ENCODE results near the gene CDC42. TPM values are rescaled to one million over a fixed set of nuclear protein-coding genes. Genes with fewer than 3 reads are reported as not detected.
A peak's percentile ranks its signal among the peaks of the same experiment; 100 is the strongest.
"Not testable (repeated sequence)": the region's sequence is repeated elsewhere in the genome, so short reads cannot be mapped to it uniquely, and the experiment has no call there.

Gene CDC42
- total and polyA plus RNA-seq, 7 experiments from 2014 or later: 186 to 427 (median 305) TPM

DNA sequence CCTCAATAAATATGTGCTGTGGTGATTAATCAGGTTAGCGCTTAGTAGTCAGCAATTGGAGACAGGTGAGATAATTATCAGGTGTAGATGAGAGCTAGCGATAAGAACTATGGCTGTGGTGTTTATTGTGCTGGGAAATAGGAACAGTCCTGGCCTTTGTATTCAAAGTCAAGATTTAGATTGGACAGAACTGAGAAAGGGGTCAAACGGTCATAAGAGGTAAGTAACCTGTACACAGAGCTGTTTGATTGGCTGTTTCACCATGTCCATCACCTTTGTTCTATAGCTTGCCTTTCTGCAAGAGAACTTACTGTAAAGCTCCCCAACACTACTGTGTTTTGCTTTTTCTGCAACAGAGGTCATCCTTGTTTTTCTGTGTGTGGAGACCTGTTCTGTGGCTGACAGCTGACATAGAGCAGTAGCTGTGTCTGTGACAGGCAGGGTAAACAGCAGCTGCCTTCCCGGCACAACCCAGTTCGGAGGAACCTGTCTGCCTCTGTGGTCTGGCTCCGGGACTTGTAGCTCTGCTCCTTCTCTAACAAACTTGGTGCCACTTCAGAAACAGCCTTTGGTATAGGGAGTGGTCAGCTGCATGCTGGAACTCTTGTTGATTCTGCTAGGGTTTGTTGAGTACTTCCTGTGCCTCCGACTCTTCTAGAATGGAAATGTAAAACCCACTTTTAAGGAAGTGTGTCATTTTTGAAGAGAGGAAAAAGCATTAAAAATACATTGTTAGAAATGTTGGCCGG lies 21.1 kb upstream of the CDC42 start:
- peak; percentile 91 for ATAC-seq

DNA sequence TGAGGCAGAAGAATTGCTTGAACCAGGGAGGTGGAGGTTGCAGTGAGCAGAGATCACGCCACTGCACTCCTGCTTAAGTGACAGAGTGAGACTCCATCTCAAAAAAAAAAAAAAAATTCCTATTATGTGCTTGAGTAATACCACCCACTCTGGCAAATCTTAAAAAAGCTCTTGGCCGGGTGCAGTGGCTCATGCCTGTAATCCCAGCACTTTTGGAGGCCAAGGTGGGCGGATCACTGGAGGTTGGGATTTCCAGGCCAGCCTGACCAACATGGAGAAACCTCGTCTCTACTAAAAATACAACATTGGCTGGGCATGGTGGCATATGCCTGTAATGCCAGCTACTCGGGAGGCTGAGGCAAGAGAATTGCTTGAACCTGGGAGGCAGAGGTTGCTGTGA lies 17.7 kb upstream of the CDC42 start:
- H3K4me3 Mint-ChIP-seq; H3K27me3 ChIP-seq (ENCODE audit: control insufficient read depth in 2 of 2, insufficient read depth in 2 of 2, low read length in 2 of 2); H3K36me3 ChIP-seq (ENCODE audit: control insufficient read depth in 2 of 3, insufficient read depth in 3 of 3, low read length in 3 of 3); ATAC-seq; intact Hi-C loops (cut with micrococcal nuclease); H3K27me3 Mint-ChIP-seq; H3K9me3 ChIP-seq (ENCODE audit: control insufficient read depth in 2 of 3, low read length in 3 of 3); H3K36me3 Mint-ChIP-seq; H3K4me3 ChIP-seq (ENCODE audit: low read length); H3K9me3 Mint-ChIP-seq; H3K27ac ChIP-seq (ENCODE audit: low read depth, low read length); DNase-seq: not testable (repeated sequence)
- H3K27ac Mint-ChIP-seq: peak overlapping the region in 2 of 9 donors; percentile 16 to 28
- peaks cover 27 to 75% (median 53%) of the 10 kb centered on the region in 7 donors for H3K4me1 Mint-ChIP-seq
- POLR2A ChIA-PET: interaction anchor here (0.8 to 25.0 kb wide), 4 partner anchors 7 to 252 kb away, joined by 3 to 774 read pairs (median 158); partner anchors contain the start of genes CDC42 and USP48
- peaks cover 10 to 53% of the 10 kb centered on the region in 2 donors for H3K4me1 ChIP-seq (ENCODE audit: control insufficient read depth in 2 of 2, insufficient read depth in 2 of 2, low read length in 2 of 2)
- CTCF ChIA-PET: interaction anchor here (1.7 kb wide), 1 partner anchor 9 kb away, joined by 4 read pairs; no protein-coding TSS in a partner anchor

More for the DNA sequence above, 21.1 kb upstream of the CDC42 start:
- H3K4me3 Mint-ChIP-seq: peak overlapping the region; percentile 48 to 85 (median 78)
- peaks cover 28 to 75% (median 56%) of the 10 kb centered on the region in 7 donors for H3K4me1 Mint-ChIP-seq
- intact Hi-C loops (cut with micrococcal nuclease): loop anchor here (1.0 kb wide), 1 partner anchor 8 kb away; no protein-coding TSS in a partner anchor
- no peaks in the 10 kb centered on the region for H3K27me3 Mint-ChIP-seq
- ChIA-PET POLR2A (interaction anchor here (0.9 to 25.0 kb wide), 7 partner anchors 8 to 74 kb away, joined by 3 to 774 read pairs (median 4); partner anchors contain the start of gene CDC42), CTCF (interaction anchor here (0.8 to 2.0 kb wide), 6 partner anchors 8 to 29 kb away, joined by 3 to 8 read pairs (median 4); partner anchors contain the start of gene CDC42)
- Histone ChIP-seq H3K9me3 (ENCODE audit: control insufficient read depth in 2 of 3, low read length in 3 of 3) (no peaks in the 10 kb centered on the region), H3K4me3 (ENCODE audit: low read length) (peak overlapping the region; percentile 12), H3K4me1 (ENCODE audit: control insufficient read depth in 2 of 2, insufficient read depth in 2 of 2, low read length in 2 of 2) (peaks cover 6 to 32% of the 10 kb centered on the region in 2 donors), H3K27me3 (ENCODE audit: control insufficient read depth in 2 of 2, insufficient read depth in 2 of 2, low read length in 2 of 2) (no peaks in the 10 kb centered on the region), H3K36me3 (ENCODE audit: control insufficient read depth in 2 of 3, insufficient read depth in 3 of 3, low read length in 3 of 3) (no peaks in the 10 kb centered on the region), H3K27ac (ENCODE audit: low read depth, low read length) (peak overlapping the region; percentile 71)
- peaks cover 0 to 1% (median 0%) of the 10 kb centered on the region in 11 donors for H3K9me3 Mint-ChIP-seq
- H3K27ac Mint-ChIP-seq: peak overlapping the region; percentile 63 to 97 (median 92)
- peak; percentile 18 to 74 (median 57) for DNase-seq
- peaks cover 0 to 9% (median 6%) of the 10 kb centered on the region in 5 donors for H3K36me3 Mint-ChIP-seq

DNA sequence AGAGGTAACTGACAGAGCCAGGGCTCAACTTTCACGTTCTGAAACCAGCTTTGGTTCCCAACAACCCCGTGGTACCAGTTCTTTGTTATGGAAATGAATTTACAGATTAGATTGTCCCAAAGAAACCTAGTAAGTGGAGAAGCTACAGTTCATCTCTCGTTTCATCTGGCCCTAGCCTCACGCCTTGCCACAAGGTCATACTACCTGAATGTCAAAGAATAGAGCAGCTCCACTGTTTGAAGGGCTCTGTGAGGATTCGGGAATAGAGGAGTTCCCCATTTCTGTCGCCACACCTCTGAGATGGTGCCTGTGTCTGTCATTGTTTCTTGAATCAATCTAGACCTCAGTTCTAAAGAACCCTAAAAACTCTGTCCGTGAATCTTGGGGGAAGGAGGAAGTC lies 15.0 kb upstream of the CDC42 start:
- no peaks in the 10 kb centered on the region for H3K9me3 Mint-ChIP-seq
- H3K27ac Mint-ChIP-seq: peak overlapping the region; percentile 81 to 100 (median 98)
- ChIA-PET POLR2A (interaction anchor here (0.6 to 25.0 kb wide), 3 partner anchors 10 to 29 kb away, joined by 4 to 774 read pairs (median 312); partner anchors contain the start of gene CDC42), CTCF (interaction anchor here (4.2 to 4.8 kb wide), 2 partner anchors 10 to 13 kb away, joined by 19 to 37 read pairs; no protein-coding TSS in a partner anchor)
- intact Hi-C loops (cut with micrococcal nuclease): no loop called here
- H3K27me3 Mint-ChIP-seq: no peaks in the 10 kb centered on the region
- Histone ChIP-seq H3K9me3 (ENCODE audit: control insufficient read depth in 2 of 3, low read length in 3 of 3) (no peaks in the 10 kb centered on the region), H3K27ac (ENCODE audit: low read depth, low read length) (peak overlapping the region; percentile 46), H3K36me3 (ENCODE audit: control insufficient read depth in 2 of 3, insufficient read depth in 3 of 3, low read length in 3 of 3) (no peaks in the 10 kb centered on the region), H3K4me3 (ENCODE audit: low read length) (no peak overlapping the region), H3K4me1 (ENCODE audit: control insufficient read depth in 2 of 2, insufficient read depth in 2 of 2, low read length in 2 of 2) (peaks cover 26 to 53% of the 10 kb centered on the region in 2 donors), H3K27me3 (ENCODE audit: control insufficient read depth in 2 of 2, insufficient read depth in 2 of 2, low read length in 2 of 2) (no peaks in the 10 kb centered on the region)
- peak overlapping the region in 8 of 10 donors; percentile 1 to 69 (median 56) for H3K4me3 Mint-ChIP-seq
- ATAC-seq (no peak), DNase-seq (no peak)
- H3K4me1 Mint-ChIP-seq: peaks cover 23 to 71% (median 46%) of the 10 kb centered on the region in 7 donors
- peaks cover 0 to under 1% (median 0%) of the 10 kb centered on the region in 5 donors for H3K36me3 Mint-ChIP-seq

DNA sequence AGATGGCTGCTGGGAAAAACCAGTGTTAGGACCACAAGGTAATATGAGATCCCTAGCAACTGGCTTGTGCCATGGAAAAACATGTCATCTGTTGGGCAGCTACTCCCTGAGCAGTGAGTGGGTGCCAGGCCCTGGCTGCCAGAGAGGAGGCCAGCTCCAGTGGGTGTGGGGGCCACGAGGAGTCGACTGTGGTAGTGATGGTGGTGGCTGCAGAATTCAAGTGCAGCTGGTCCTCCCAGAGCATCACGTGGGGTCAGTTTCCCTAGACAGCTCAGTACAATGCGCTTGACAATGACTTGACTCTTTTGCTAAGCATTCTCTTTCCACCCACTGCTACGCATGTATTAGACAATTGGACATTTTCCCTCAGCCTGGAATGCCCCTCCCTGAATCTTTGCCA lies 14.5 kb upstream of the CDC42 start:
- CTCF ChIA-PET: interaction anchor here (1.0 to 4.8 kb wide), 3 partner anchors 8 to 13 kb away, joined by 3 to 37 read pairs (median 19); no protein-coding TSS in a partner anchor
- POLR2A ChIA-PET: interaction anchor here (14.1 to 25.0 kb wide), 2 partner anchors 10 to 17 kb away, joined by 312 to 774 read pairs; partner anchors contain the start of gene CDC42
- no peaks in the 10 kb centered on the region for H3K9me3 Mint-ChIP-seq
- H3K27me3 Mint-ChIP-seq: no peaks in the 10 kb centered on the region
- Histone ChIP-seq H3K27me3 (ENCODE audit: control insufficient read depth in 2 of 2, insufficient read depth in 2 of 2, low read length in 2 of 2) (no peaks in the 10 kb centered on the region), H3K4me3 (ENCODE audit: low read length) (no peak overlapping the region), H3K4me1 (ENCODE audit: control insufficient read depth in 2 of 2, insufficient read depth in 2 of 2, low read length in 2 of 2) (peaks cover 27 to 57% of the 10 kb centered on the region in 2 donors), H3K36me3 (ENCODE audit: control insufficient read depth in 2 of 3, insufficient read depth in 3 of 3, low read length in 3 of 3) (no peaks in the 10 kb centered on the region), H3K9me3 (ENCODE audit: control insufficient read depth in 2 of 3, low read length in 3 of 3) (no peaks in the 10 kb centered on the region), H3K27ac (ENCODE audit: low read depth, low read length) (peak overlapping the region; percentile 46)
- H3K36me3 Mint-ChIP-seq: no peaks in the 10 kb centered on the region
- H3K4me1 Mint-ChIP-seq: peaks cover 28 to 71% (median 46%) of the 10 kb centered on the region in 7 donors
- DNase-seq (no peak), ATAC-seq (no peak)
- H3K4me3 Mint-ChIP-seq: peak overlapping the region in 8 of 10 donors; percentile 7 to 70 (median 62)
- peak overlapping the region; percentile 81 to 100 (median 98) for H3K27ac Mint-ChIP-seq
- intact Hi-C loops (cut with micrococcal nuclease): no loop called here

DNA sequence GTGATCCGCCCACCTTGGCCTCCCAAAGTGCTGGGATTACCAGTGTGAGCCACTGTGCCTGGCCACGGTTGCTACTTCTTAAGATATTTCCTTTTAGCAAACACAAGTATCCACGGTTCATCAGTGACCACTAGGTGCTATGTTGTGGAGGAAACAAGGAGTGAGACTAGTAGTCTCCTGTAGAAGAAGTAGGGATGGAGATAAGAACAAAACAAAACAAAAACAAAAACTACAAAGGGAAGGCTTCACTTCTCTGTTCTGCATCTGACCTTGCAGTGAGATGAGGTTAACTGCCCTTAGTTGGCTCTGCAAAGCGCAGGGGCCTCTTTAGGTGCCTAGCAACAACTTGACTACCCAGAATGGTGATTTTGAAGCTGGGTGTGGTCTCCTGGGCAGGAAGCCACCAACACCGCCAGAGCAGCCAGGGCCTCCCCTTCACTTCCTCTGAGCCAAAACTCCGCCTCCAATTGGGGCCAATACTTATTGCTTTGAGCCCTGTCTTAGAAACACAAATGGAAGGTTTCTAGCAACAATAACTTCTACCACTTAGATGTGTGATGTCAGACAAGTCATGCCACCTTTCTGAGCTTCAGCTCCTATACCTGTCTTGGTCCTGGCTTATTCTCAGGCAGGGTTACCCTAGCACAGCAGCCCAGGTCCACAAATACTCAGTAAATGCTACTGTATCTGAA lies 12.8 kb upstream of the CDC42 start:
- peaks cover 35 to 77% (median 53%) of the 10 kb centered on the region in 7 donors for H3K4me1 Mint-ChIP-seq

More for the DNA sequence above, 12.8 kb upstream of the CDC42 start:
- ATAC-seq (peak; percentile 98), DNase-seq (peak; percentile 62 to 98 (median 97))
- H3K9me3 Mint-ChIP-seq: no peaks in the 10 kb centered on the region
- H3K36me3 Mint-ChIP-seq: no peaks in the 10 kb centered on the region
- CTCF ChIA-PET: interaction anchor here (0.7 to 4.8 kb wide), 8 partner anchors 8 to 32 kb away, joined by 3 to 37 read pairs (median 10); partner anchors contain the start of gene CDC42
- no peaks in the 10 kb centered on the region for H3K36me3 ChIP-seq (ENCODE audit: control insufficient read depth in 2 of 3, insufficient read depth in 3 of 3, low read length in 3 of 3)
- POLR2A ChIA-PET: interaction anchor here (0.6 to 25.0 kb wide), 11 partner anchors 12 to 256 kb away, joined by 3 to 774 read pairs (median 4); partner anchors contain the start of genes CDC42 and USP48
- H3K4me1 ChIP-seq (ENCODE audit: control insufficient read depth in 2 of 2, insufficient read depth in 2 of 2, low read length in 2 of 2): peaks cover 31 to 65% of the 10 kb centered on the region in 2 donors
- H3K27me3 ChIP-seq (ENCODE audit: control insufficient read depth in 2 of 2, insufficient read depth in 2 of 2, low read length in 2 of 2): no peaks in the 10 kb centered on the region
- peak overlapping the region; percentile 95 to 100 (median 99) for H3K27ac Mint-ChIP-seq
- H3K4me3 Mint-ChIP-seq: peak overlapping the region; percentile 66 to 90 (median 81)
- H3K27ac ChIP-seq (ENCODE audit: low read depth, low read length): peak overlapping the region; percentile 95
- H3K27me3 Mint-ChIP-seq: no peaks in the 10 kb centered on the region
- peak overlapping the region; percentile 25 for H3K4me3 ChIP-seq (ENCODE audit: low read length)
- intact Hi-C loops (cut with micrococcal nuclease): loop anchor here (1.0 kb wide), 3 partner anchors 8 to 14 kb away; partner anchors contain the start of gene CDC42 (in 2 of the 2)
- no peaks in the 10 kb centered on the region for H3K9me3 ChIP-seq (ENCODE audit: control insufficient read depth in 2 of 3, low read length in 3 of 3)

Measured in naive thymus-derived CD4-positive, alpha-beta T cell (primary cell).